Jurkat, Clone E6-1 (cell line): ENCODE data around the gene FURIN.
"Not testable (repeated sequence)": the region's sequence is repeated elsewhere in the genome, so short reads cannot be mapped to it uniquely, and the experiment has no call there.

ENCODE experiments used
- DNase-seq: peaks from one replicate; pipeline ENCODE4 v3.0.0-alpha.2; 2011; ENCODE audit warnings: low read depth, low spot score
- H3K4me3 ChIP-seq: 2 replicates; pipeline ENCODE4 v1.5.1; 2011; ENCODE audit warnings: mild to moderate bottlenecking, low read length, control low read depth, moderate library complexity

Gene FURIN

GRCh38 chr15:90866161-90866715, 2.1 kb upstream of the FURIN start:
- H3K4me3 ChIP-seq = no peak overlapping the region
- no peak for DNase-seq

- DNase-seq = no peak
- no peak overlapping the region for H3K4me3 ChIP-seq
Measured at GRCh38 chr15:90866800-90867199, 1.6 kb upstream of the FURIN start.

DNA sequence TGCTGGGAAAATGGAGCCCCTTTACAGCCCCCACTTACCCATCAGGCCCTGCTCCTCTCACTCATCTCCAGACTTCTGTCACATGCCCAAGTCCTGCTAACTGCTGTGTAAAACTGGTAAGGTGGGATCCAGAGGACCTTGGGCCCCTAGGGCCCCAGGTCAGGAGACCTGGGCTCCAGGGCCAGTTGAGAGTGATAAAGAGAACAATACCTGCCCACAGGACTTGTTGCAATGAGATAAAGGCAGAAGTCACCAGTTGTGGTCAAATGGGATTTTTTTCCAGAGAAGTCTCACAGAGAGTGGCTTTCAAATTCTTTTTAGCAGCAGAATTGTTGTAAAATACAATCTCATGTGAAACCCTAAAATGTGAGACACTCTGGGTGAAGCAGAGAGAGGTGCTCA, 753 bp downstream of the FURIN start:
- no peak for DNase-seq
- H3K4me3 ChIP-seq = no peak overlapping the region

- peak overlapping the region; percentile 73; the same call in 1 of the 2 replicates for H3K4me3 ChIP-seq
- peak; percentile 47 for DNase-seq
Measured at GRCh38 chr15:90869601-90870353, 1.4 kb downstream of the FURIN start.

DNA sequence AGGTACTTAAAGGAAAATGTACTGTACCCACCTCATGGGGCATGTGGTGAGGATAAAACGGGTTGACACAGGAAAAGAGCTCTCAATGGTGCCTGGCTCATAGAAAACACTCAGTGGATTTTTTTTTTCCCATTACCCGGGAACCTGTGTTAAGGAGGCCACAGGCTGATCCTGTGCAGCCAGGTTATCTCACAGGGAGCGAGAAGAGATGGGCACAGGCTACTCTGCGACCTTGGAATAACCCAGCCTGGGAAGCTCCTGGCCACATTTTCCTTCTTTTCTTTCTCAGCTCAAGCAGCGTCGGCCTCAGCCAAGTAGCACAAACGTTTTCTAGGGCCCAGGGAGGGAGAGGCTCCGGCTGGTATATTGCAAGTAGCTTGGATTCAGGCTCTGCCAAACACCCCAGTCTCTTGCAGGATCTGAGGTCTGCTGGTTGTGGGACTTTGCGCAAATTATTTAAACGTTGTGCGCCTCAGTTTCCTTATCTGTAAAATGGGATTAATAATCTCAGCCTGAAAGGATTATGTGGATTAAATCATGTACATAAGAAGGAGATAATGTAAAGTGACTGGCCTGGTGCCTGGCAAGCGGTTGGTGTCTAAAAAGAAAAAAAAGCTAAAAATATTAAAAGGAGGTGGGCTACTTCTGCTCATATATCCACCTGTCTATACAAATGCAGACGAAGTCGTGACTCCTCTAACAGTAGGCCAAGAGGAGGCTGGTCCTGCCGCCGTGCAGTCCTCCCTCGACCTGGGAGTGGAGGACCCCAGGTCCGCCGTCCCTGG, 2.2 kb downstream of the FURIN start:
- DNase-seq = peak; percentile 51

DNA sequence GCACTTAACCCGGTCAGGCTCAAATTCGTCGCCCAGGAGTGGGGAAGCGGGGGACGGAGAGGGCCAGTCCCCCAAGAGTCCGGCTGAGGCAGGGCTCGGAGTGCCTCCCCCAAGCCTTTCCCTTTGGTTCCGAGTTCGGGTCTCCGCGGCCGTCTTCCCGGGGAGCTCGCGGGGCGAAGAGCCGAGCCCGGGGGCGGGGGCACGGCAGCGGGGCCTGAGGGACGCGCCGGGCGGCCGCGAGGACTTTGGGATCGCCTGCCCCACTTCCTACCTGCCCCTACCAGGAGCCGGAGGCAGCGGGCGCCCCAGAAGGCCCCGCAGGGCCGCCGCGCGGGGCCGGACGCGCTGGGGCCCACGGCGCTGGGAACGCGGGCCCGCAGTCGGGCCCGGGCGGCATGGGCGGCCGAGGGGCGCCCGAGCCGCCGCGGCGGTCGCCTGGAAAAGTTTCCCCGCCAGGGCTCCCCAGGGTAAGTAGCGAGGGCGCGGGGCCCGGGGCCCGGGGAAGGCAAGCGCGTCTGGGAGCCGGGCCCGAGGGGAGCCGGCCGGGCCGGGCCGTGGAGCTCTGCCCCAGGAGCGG, 2.8 kb downstream of the FURIN start:
- no peak for DNase-seq
- peak overlapping the region; percentile 73 for H3K4me3 ChIP-seq

More for the DNA sequence above, 2.2 kb downstream of the FURIN start:
- H3K4me3 ChIP-seq = peak overlapping the region; percentile 73

DNA sequence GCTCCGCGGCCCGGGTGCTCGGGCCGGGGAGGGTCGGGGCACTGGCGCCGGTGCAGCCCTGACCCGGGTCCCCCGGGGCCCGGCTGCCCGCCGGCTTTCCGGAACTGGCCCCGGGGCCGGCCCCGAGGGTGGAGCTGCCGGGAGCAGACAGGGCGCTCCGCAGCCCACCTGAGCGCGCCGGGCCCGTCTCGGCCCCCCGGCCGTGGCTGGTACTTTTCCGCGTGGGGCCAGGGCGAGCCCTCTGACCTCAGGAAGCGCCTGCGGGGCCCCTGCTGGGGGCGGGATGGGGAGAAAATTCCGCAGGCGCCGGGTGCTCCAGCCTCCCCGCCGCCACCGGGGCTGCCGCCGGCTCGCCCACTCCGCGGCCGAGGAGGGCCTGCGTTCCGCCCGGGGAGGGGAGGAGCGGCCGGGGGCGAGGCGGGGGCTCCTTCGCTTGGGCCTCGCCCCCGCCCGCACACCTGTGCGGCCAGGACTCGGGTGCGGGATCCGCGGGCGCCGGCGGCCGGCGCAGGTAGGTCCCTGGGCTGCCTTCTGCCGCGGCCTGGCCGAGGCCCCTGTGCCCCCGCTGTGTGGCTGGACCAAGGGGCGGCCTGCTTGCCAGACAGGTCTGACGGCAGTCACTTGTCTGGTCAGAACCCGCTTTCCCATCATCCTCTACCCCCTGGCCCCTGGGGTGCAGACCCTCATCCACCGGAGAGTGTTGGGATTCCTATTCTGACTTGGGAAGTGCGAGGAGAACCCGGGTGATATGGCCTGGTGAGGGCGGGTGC, 3.5 kb downstream of the FURIN start:
- DNase-seq = no peak
- peak overlapping the region; percentile 73 for H3K4me3 ChIP-seq

- peak overlapping the region; percentile 73 for H3K4me3 ChIP-seq
- DNase-seq = no peak
Measured at GRCh38 chr15:90872486-90873184, 4.2 kb downstream of the FURIN start.

DNA sequence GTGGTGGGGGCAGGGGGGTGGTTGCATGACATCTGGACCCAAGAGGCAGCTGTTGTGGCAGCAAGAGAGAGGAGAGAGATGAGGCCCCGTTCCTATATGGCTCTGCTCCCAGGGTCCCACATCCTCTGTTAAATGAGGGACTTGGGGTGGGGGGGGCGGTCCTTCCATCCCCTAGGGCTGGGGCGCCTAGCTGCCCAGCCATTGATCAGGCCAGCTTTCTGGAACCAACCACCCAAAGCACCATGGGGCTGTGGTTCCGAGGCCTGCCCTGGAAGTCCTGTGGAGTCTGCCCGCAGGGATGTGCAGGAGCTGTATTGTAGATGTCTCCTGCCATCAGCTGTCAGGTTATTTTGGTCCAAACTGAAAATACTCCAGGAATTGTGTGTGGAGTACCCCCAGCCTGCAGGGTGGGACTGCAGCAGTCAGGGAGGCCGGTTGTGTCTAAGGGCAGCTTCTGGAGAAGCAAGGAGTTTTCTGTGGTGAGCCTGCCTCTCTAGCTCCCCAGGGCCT, 5.2 kb downstream of the FURIN start:
- no peak overlapping the region for H3K4me3 ChIP-seq
- no peak for DNase-seq

DNA sequence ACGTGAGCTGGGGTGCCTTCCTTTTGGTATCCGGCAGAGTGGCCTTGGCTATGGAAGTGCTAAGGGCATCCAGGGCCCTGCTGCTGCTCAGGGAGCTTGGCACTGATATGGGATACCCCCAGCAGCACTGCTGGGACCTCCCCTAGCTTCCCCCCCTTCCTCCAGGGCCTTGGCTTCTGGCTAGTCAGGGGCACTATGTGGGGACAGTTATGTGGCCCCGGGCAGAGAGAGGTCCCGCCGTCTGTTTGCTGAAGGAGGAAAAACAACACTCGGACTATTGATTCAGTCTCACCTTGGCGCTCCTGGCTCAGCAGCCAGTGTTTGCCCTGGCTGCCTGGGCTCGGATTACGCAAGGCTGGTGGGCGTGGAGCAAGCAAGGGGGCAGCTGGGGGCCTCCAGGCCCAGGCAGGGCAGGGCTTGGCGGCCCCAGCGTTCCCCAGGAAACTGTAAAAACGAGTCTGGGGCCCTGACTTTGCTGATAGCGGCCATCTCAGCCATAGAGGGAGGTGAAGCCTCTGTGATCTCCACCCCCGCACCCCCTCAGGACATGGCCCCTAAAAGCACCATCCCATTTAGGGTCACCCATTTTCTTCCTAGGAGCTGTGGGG, 5.7 kb downstream of the FURIN start:
- no peak for DNase-seq

GRCh38 chr15:90874986-90875385, 6.6 kb downstream of the FURIN start:
- H3K4me3 ChIP-seq, DNase-seq: not testable (repeated sequence)

More for the DNA sequence above, 5.7 kb downstream of the FURIN start:
- no peak overlapping the region for H3K4me3 ChIP-seq

GRCh38 chr15:90875549-90875981, 7.2 kb downstream of the FURIN start:
- DNase-seq = no peak
- no peak overlapping the region for H3K4me3 ChIP-seq

DNA sequence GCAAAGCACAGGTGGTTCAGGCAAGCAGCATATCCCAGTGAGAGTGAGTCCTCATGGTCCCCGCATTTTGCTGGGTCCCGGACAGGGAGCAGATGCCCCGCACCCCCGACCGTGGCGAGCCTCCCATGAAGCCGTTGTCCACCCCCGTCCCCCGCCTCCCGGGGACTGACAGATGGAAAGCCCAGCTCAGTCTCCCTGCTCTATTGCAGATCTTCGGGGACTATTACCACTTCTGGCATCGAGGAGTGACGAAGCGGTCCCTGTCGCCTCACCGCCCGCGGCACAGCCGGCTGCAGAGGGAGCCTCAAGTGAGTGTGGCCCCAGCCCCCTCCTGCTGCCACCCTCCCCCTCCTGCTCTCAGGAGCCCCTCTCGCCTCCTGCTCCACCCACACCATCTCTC, 7.7 kb downstream of the FURIN start:
- no peak for DNase-seq
- no peak overlapping the region for H3K4me3 ChIP-seq

- no peak overlapping the region for H3K4me3 ChIP-seq
- DNase-seq = no peak
Measured at GRCh38 chr15:90876512-90877170, 8.3 kb downstream of the FURIN start.

GRCh38 chr15:90877315-90877714, 8.9 kb downstream of the FURIN start:
- no peak overlapping the region for H3K4me3 ChIP-seq
- DNase-seq = no peak

DNA sequence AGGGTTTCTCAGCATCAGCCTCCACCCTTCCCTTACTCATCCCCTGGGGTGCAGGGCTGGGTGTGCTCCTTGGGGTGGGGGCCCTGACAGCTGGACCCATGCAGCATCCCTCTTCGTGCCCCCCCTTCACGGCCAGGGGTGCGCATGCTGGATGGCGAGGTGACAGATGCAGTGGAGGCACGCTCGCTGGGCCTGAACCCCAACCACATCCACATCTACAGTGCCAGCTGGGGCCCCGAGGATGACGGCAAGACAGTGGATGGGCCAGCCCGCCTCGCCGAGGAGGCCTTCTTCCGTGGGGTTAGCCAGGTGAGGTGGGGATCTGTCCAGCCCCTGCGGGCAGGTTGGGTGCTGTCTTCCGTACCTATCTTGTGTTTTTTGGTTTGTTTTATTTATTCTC, 9.6 kb downstream of the FURIN start:
- no peak for DNase-seq

DNA sequence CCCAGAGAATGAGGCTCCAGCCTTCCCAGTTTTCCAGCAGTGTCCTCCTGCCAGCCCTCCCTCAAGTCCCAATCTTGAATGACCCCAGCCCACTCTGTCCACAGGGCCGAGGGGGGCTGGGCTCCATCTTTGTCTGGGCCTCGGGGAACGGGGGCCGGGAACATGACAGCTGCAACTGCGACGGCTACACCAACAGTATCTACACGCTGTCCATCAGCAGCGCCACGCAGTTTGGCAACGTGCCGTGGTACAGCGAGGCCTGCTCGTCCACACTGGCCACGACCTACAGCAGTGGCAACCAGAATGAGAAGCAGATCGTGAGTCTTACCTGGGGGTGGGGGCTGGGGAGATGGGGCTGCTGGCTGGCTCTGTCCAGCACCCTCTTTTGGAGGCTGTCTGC, 10.3 kb downstream of the FURIN start:
- no peak for DNase-seq
- no peak overlapping the region for H3K4me3 ChIP-seq

More for the DNA sequence above, 9.6 kb downstream of the FURIN start:
- H3K4me3 ChIP-seq = no peak overlapping the region
